ENCODE results near the gene ETV5. TPM values are rescaled to one million over a fixed set of nuclear protein-coding genes. Genes with fewer than 3 reads are reported as not detected.

The ETV5 gene
- 10 to 100 TPM in 2 of 4 donors, 1 to 10 TPM in 2; 2.0 to 39.8 (median 13.8) TPM for total RNA-seq

- Histone ChIP-seq H3K27me3 (no peaks in the 10 kb centered on the region), H3K27ac (peak within 1 kb of the TSS; percentile 89 to 93), H3K9me3 (no peaks in the 10 kb centered on the region), H3K4me1 (no peaks in the 10 kb centered on the region), H3K4me3 (peak within 1 kb of the TSS; percentile 58 to 65), H3K36me3 (no peaks in the 10 kb centered on the region)
- peak; percentile 99 to 100 for DNase-seq
- intact Hi-C loops (cut with DNase I; ENCODE audit: low total_unique reads) = no loop called here
- TF ChIP-seq POLR2A (IDR thresholded peaks at IDR 0.05) = peak; percentile 66 to 87
- TF ChIP-seq, protein P1, sequence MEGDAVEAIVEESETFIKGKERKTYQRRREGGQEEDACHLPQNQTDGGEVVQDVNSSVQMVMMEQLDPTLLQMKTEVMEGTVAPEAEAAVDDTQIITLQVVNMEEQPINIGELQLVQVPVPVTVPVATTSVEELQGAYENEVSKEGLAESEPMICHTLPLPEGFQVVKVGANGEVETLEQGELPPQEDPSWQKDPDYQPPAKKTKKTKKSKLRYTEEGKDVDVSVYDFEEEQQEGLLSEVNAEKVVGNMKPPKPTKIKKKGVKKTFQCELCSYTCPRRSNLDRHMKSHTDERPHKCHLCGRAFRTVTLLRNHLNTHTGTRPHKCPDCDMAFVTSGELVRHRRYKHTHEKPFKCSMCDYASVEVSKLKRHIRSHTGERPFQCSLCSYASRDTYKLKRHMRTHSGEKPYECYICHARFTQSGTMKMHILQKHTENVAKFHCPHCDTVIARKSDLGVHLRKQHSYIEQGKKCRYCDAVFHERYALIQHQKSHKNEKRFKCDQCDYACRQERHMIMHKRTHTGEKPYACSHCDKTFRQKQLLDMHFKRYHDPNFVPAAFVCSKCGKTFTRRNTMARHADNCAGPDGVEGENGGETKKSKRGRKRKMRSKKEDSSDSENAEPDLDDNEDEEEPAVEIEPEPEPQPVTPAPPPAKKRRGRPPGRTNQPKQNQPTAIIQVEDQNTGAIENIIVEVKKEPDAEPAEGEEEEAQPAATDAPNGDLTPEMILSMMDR (IDR thresholded peaks at IDR 0.05) = peak in 1 of 4 experiments; percentile 26
Measured at GRCh38 chr3:186108941-186109865, at the start of gene ETV5. Gene ETV5 (minus strand): TSS chr3:186109089. CDS start chr3:186105868, 3,221 bp downstream.

DNA sequence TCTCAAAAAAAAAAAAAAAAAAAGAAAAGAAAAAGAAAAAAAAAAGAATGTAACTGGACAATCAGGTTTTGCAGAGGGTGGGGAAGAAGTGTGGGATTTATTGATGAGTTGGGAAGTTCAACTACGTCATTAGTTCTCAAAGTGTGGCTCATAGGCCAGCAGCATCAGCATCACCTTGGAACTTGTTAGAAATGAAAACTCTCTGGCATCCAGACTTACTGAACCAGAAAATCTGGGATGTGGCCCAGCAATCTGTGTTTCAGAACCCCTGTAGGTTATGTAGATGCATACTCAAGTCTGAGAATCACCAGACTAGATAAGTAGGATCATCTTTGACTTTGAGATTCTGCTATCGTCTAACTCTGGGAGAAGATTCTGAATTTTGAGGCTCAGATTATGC lies 45.8 kb upstream of the ETV5 start:
- no peak for TF ChIP-seq POLR2A (IDR thresholded peaks at IDR 0.05)
- TF ChIP-seq, protein P1 (IDR thresholded peaks at IDR 0.05) = no peak
- no peak overlapping the region for H3K4me3 ChIP-seq
- no peaks in the 10 kb centered on the region for H3K9me3 ChIP-seq
- intact Hi-C loops (cut with DNase I; ENCODE audit: low total_unique reads) = no loop called here
- no peaks in the 10 kb centered on the region for H3K4me1 ChIP-seq
- H3K36me3 ChIP-seq = no peaks in the 10 kb centered on the region
- DNase-seq = no peak
- no peak overlapping the region for H3K27ac ChIP-seq
- no peaks in the 10 kb centered on the region for H3K27me3 ChIP-seq

DNA sequence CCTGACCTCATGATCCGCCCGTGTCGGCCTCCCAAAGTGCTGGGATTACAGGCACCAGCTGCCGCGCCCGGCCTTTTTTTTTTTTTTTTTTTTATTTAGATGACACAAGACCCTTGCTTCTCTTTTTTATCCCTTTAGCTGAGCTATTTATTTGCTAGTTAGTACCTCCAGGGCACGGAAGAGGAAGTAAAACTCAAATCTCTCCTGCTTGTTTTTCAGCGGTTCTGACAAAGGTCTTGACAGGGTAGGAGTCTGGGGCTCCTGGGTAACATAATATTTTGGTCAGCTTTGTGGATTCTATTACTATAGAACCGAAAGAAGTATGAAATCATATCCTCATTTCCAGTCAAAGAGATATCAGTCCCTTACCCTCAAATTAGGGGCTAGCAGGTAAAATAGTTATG lies 44.0 kb upstream of the ETV5 start:
- intact Hi-C loops (cut with DNase I; ENCODE audit: low total_unique reads) = no loop called here
- Histone ChIP-seq H3K36me3 (no peaks in the 10 kb centered on the region), H3K4me1 (no peaks in the 10 kb centered on the region), H3K4me3 (no peak overlapping the region), H3K27ac (no peak overlapping the region), H3K27me3 (no peaks in the 10 kb centered on the region), H3K9me3 (no peaks in the 10 kb centered on the region)
- no peak for DNase-seq
- TF ChIP-seq POLR2A (IDR thresholded peaks at IDR 0.05) = no peak
- TF ChIP-seq, protein P1 (IDR thresholded peaks at IDR 0.05) = no peak

DNA sequence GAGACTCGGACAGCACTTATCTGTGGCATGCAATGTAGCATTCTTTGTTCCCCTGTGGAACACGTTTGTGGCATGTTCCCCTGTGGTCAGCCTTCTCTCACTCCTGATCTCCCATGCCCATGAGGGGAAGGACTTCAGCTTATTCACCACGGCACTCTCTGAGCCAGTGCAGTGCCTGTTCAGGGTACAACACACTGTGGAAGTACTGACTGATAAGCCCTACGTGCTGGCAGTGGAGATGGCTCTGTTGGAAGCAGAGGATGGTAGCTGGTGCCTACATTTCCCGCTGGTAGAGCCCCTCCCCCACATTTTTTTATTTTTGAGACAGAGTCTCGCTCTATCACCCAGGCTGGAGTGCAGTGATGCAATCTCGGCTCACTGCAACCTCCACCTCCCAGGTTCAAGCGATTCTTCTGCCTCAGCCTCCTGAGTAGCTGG lies 43.5 kb upstream of the ETV5 start:
- intact Hi-C loops (cut with DNase I; ENCODE audit: low total_unique reads) = no loop called here
- DNase-seq = no peak
- no peak overlapping the region for H3K4me3 ChIP-seq
- H3K36me3 ChIP-seq = no peaks in the 10 kb centered on the region
- H3K4me1 ChIP-seq = no peaks in the 10 kb centered on the region
- no peaks in the 10 kb centered on the region for H3K27me3 ChIP-seq
- TF ChIP-seq POLR2A (IDR thresholded peaks at IDR 0.05) = no peak
- TF ChIP-seq, protein P1 (IDR thresholded peaks at IDR 0.05) = no peak
- no peak overlapping the region for H3K27ac ChIP-seq
- H3K9me3 ChIP-seq = no peaks in the 10 kb centered on the region

Data from uterus (tissue), 4 donors.